GM12874 (cell line): Measurements from ENCODE around the gene HOXA5.

Experiments used
- TF ChIP-seq, protein P1 (sequence below): IDR thresholded peaks from 2 replicates; pipeline ENCODE4 v1.5.1; 2011; ENCODE audit warnings: low read depth, mild to moderate bottlenecking, control low read depth, low read length, moderate library complexity; ENCODE audit not compliant: insufficient read depth

The HOXA5 gene

DNA sequence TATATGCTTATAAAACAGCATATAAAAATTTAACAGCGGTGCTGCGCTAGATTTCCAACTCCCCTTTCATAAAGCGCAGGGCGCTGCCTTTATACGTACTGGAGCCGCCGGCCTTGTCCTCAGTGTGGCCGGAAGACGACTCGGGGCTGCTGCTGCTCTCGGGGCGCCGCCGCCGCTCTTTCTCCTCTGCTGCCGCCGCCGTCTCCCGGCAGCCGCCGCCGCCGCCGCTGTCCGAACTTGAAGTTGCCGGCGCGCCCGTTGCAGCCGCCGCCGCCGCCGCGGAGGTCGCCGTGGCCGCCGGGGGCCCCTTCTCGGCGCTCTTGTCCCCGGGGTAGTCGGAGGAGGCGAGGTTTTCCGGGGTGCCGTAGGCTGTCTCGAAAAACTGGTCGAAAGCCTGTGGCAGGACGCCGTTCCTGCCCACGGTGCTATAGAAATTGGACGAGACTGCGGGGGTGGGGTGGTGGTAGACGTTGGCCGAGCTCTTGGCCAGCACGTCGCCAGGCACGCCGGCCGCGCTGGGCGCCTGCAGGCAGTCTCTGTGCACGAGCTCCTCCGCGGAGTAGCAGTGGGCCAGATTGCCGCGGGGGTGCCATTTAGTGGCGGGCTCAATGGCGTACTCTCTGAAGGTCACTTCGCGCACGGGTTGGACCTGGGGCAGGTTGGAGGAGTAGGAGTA lies 41.0 kb upstream of the HOXA5 start:
- TF ChIP-seq, protein P1, sequence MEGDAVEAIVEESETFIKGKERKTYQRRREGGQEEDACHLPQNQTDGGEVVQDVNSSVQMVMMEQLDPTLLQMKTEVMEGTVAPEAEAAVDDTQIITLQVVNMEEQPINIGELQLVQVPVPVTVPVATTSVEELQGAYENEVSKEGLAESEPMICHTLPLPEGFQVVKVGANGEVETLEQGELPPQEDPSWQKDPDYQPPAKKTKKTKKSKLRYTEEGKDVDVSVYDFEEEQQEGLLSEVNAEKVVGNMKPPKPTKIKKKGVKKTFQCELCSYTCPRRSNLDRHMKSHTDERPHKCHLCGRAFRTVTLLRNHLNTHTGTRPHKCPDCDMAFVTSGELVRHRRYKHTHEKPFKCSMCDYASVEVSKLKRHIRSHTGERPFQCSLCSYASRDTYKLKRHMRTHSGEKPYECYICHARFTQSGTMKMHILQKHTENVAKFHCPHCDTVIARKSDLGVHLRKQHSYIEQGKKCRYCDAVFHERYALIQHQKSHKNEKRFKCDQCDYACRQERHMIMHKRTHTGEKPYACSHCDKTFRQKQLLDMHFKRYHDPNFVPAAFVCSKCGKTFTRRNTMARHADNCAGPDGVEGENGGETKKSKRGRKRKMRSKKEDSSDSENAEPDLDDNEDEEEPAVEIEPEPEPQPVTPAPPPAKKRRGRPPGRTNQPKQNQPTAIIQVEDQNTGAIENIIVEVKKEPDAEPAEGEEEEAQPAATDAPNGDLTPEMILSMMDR, result no peak

DNA sequence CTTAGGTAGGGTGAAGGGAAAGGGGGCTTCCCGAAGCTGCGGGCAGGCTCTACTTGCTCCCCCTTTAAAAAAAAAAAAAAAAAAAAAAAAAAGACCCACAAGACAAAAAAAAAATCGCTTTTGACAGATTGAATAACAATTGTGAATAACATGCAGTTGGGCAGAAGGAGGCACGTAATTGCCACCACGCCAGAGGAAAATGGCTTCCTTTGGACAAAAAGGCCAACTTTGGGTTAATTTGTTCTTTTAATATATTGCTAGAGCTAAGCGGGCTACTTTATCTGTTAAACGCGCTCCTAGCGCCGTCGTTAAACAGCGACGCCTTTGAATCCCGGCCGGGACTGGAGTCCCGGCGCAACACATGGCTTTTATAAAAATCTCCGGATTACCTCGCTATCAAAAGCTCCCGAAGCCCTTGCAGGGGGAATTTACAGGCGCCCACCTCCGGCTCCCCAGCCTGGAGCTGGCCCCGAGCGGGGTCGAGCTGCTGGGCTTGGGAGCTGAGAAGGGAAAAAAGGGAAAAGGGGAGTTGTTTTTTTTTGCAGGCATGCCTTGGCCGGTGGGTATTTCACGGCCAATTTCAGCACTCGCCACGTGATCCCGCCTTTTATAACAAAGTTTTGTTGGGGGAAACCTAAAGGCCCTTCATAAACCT lies 40.3 kb upstream of the HOXA5 start:
- TF ChIP-seq, protein P1, result no peak

DNA sequence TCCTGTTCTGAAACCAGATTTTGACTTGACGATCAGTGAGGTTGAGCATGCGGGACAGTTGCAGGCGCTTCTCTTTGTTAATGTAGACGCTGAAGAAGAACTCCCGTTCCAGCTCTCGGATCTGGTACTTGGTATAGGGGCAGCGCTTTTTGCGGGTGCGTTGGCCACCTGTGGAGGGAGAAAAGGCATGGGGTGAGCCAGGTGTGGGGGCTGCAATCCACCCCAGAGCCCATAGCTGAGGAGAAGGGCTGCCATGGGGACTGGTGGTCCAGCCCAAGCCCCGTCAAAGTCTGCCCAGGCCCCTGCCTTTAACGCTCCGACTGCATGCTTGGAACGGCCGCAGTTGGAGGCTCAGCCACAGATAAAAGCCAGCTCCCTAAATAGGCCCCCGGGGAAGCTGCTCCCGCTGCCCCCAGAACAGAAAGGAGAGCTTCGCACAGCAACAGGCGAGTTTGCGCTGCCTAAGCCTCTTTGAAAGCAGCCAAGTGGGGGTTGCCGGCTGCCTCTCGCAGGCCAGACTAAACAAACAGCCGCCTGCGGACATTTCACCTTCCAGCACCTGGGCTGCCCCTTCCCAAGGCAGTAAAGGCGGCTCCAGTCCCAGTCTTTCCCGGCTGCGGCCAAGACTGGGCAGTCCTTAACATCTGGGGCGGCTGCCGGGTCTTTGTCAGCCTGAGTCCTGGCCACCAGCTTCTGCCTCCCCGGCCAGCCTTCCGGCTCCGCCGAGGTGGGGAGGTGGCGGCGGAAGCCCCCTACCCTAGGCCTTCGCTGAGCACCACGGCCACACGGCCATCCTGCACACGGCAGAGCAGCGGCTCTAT lies 39.6 kb upstream of the HOXA5 start:
- TF ChIP-seq, protein P1, result no peak

DNA sequence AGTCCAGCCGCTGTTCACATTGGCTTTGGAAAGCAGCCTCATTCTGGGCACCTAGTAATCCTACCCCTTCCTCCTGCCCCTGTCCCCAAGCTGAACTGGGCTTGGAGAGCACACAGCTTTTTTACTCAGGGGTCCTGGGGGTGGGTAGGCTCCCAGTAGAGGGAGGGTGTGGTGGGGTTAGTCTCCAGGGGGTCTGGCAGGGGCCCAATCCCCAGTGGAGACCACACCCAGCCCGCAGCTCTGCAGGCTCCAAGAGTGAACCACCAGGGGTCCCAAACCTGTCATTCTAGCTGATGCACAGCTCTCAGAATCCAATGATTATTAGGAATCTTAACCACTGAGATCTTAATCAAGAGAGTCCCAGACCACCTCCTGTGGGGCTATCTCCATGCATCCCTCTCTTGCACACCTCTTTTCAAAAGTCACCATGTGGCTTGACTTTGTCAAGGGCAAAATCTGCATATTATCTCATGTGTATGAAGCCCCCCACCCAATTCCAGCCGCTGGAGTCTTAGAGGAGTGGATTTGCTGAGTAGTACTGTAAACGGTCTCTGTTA lies 38.9 kb upstream of the HOXA5 start:
- TF ChIP-seq, protein P1, result no peak

DNA sequence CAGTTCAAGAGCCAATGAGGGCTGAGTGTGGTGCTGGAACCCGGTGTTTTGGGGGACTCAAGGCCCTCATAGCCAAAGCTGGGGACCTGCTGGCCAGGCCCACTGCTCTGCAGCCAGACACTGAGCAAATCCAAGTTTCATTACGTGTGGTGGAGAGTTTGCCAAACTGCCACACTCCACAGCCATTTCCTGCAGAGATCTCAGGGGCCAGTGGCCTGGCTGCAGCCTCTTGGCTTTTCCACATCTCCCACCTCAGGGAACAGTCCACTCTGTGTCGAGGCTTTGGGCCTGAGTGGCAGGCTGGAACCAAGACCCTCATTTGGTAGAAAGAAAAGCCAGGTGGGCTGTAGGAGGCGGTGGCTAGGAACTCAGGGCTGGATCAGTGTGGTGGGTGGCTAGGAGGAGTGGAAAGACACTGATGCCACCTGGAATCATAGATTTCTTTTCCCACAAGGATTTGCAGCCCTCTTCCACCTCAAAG lies 38.4 kb upstream of the HOXA5 start:
- TF ChIP-seq, protein P1, result no peak

DNA sequence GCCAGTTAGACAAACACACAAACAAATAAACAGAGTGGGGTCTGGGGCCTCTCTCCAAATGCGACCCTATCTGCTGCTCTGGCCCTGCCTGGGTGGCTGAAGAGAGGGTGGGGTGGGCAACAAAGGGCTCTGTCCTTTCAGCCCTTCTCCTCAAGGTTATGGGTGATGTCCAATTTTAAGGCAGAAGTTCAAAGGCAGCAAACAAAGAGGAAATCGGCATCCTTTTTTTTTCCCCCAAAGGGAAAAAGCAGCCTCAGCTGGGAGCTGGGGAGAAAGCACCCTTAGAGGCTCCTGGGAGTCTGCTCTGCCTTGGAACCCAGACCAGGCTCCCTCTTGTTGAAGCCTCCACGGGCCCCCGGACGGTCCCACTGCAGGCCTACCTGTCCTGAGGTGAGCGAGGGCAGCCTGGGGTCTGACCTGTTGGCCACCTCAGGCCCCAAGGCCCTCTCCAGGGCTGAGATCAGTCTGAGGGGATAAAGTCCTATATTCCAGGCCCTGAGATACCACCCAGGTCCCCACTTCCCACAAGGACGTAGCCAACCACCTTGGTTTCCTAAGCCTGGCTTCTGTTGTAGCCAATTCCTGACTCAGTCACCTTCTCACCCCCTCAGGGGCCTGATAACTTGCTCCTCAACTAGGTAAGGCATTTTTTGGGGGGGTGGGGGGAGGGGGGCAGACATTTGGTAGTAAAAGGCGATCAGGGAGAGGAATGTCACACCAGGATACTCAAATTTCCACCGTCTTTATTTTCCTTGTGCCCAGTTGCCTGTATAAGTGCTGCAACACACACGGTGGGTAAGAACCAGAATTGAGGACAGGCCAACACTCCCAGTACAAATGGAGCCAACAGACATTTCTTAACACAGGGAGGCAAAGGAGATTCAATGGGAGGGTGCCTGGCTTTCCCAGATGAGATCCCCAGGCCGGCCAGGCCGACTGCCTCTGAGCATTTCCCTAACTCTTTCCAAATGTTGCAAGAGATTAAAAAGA lies 37.2 kb upstream of the HOXA5 start:
- TF ChIP-seq, protein P1, result no peak
